K562 (cell line): Measurements from ENCODE around the gene MAP4. TPM values are rescaled to one million over a fixed set of nuclear protein-coding genes. Genes with fewer than 3 reads are reported as not detected.

Experiments used
- ATAC-seq: fragments of 200-7000 bp; cut with Tn5 transposase; 3 replicates; pipeline ENCODE4 v1.9.1; 2020; ENCODE audit warnings: moderate library complexity
- BruUV-seq: library from RNA; stranded (reverse); fragments of 400-500 nt; replicated peaks from 2 replicates; lab custom pipeline; 2021; lab: Mats Ljungman, UMichigan
- CTCF ChIA-PET: fragments of 300-600 bp; formaldehyde crosslinking; extraction: SDS; loops from one replicate; lab custom pipeline; 2021; ENCODE audit warnings: low intra/inter-chr PET ratio; lab: Yijun Ruan, JAX
- POLR2A ChIA-PET: fragments of 300-600, 350-650 bp; sonication (Branson Sonifier 250); formaldehyde crosslinking; extraction: SDS; loops from one replicate; lab custom pipeline; 2021; ENCODE audit warnings: antibody characterized with exemption, inconsistent platforms; lab: Yijun Ruan, JAX
- DNase-seq, 4 experiments: peaks; one replicate each; pipeline versions ENCODE4 v3.0.0 to v3.0.0-alpha.2; 2011 to 2018; ENCODE audit warnings: low spot score in 3 of 4, mixed read lengths in 3 of 4; ENCODE audit errors: extremely low read depth in 1 of 4
- FAIRE-seq: peaks from 2 replicates; lab custom pipeline; 2011; peaks lifted over from hg19 to GRCh38; lab: Jason Lieb, UNC
- H2AFZ ChIP-seq: 2 replicates; pipeline ENCODE4 v1.6.0; 2011; ENCODE audit warnings: low read depth, low read length, control low read depth, inconsistent platforms
- H3K27ac ChIP-seq: fragments of 200-600 bp; 3 replicates; pipeline ENCODE4 v1.8.0; 2011; ENCODE audit warnings: low read depth, mild to moderate bottlenecking, control low read depth, inconsistent platforms, low read length, moderate library complexity, mixed read lengths; ENCODE audit errors: extremely low read depth
- H3K27me3 ChIP-seq, 2 experiments: fragments of 300-600 bp in 1 of 2; 2 replicates in 1 of 2; 3 replicates in 1 of 2; pipeline versions ENCODE4 v1.6.0 to v1.8.0; 2011; ENCODE audit warnings: inconsistent platforms in 2 of 2, low read length in 2 of 2, mild to moderate bottlenecking in 1 of 2, mixed read lengths in 1 of 2, moderate library complexity in 1 of 2; ENCODE audit not compliant: control insufficient read depth in 2 of 2, insufficient read depth in 2 of 2
- H3K36me3 ChIP-seq: fragments of 300-600 bp; 3 replicates; pipeline ENCODE4 v1.8.0; 2011; ENCODE audit warnings: mild to moderate bottlenecking, low read length, inconsistent platforms; ENCODE audit not compliant: control insufficient read depth, insufficient read depth
- H3K4me1 ChIP-seq, 2 experiments: fragments of 200-600 bp in 1 of 2; replicated peaks in 1 of 2; 2 replicates in 1 of 2; 3 replicates in 1 of 2; pipeline versions ENCODE4 v1.5.1 to v1.8.0; 2011; ENCODE audit warnings: inconsistent platforms in 2 of 2, low read length in 2 of 2, mild to moderate bottlenecking in 1 of 2, mixed read lengths in 1 of 2, moderate library complexity in 1 of 2; ENCODE audit not compliant: control insufficient read depth in 2 of 2, insufficient read depth in 2 of 2
- H3K4me2 ChIP-seq: 2 replicates; pipeline ENCODE4 v1.6.1; 2011; ENCODE audit warnings: low read length, control low read depth, inconsistent platforms, mixed read lengths; ENCODE audit not compliant: insufficient read depth
- H3K4me3 ChIP-seq: fragments of 200-600 bp; sonication (generic), shearing (Covaris generic); 2 replicates; pipeline ENCODE4 v1.5.1; 2016; ENCODE audit warnings: control low read depth, inconsistent platforms
- H3K79me2 ChIP-seq: fragments of 200-600 bp; 3 replicates; pipeline ENCODE4 v1.8.0; 2011; ENCODE audit warnings: low read length, inconsistent platforms; ENCODE audit not compliant: control insufficient read depth, insufficient read depth
- H3K9ac ChIP-seq, 2 experiments: 2 replicates each; pipeline versions ENCODE4 v1.6.0 to v1.6.1; 2011; ENCODE audit warnings: low read depth in 2 of 2, low read length in 2 of 2, control low read depth in 1 of 2, inconsistent platforms in 1 of 2, mild to moderate bottlenecking in 1 of 2, mixed read lengths in 1 of 2; ENCODE audit not compliant: insufficient read depth in 1 of 2
- H3K9me1 ChIP-seq: one replicate; pipeline ENCODE4 v1.6.0; 2011; ENCODE audit warnings: inconsistent platforms, mild to moderate bottlenecking, low read length, moderate library complexity; ENCODE audit not compliant: control insufficient read depth, insufficient read depth
- H3K9me3 ChIP-seq: replicated peaks from 2 replicates; pipeline ENCODE4 v1.5.1; 2011; ENCODE audit warnings: low read depth, low read length, inconsistent platforms; ENCODE audit not compliant: control insufficient read depth, insufficient read depth
- H4K20me1 ChIP-seq: replicated peaks from 2 replicates; pipeline ENCODE4 v1.6.1; 2011; ENCODE audit warnings: low read length, inconsistent platforms, mixed read lengths; ENCODE audit not compliant: control insufficient read depth, insufficient read depth
- CCAR2 ChIP-seq: fragments of 200-400 bp; formaldehyde crosslinking; IDR thresholded peaks from 2 replicates; pipeline ENCODE4 v1.6.1; 2017; ENCODE audit warnings: mild to moderate bottlenecking, low read depth, low read length
- EGR1 ChIP-seq: fragments of 450-650 bp; conservative IDR thresholded peaks from 2 replicates; pipeline ENCODE4 v1.6.1; 2017; ENCODE audit warnings: mild to moderate bottlenecking
- FOSL1 ChIP-seq: fragments of 200-800 bp; sonication (Bioruptor generic); conservative IDR thresholded peaks from 2 replicates; pipeline ENCODE4 v1.6.1; 2016; ENCODE audit warnings: missing genetic modification characterization, missing compliant biosample characterization
- JUN ChIP-seq, 2 experiments: sonication (generic) in 1 of 2; formaldehyde crosslinking in 1 of 2; IDR thresholded peaks; 2 replicates each; pipeline versions ENCODE4 v1.6.1 to v1.8.0; 2012 to 2022; ENCODE audit warnings: borderline replicate concordance in 2 of 2, mild to moderate bottlenecking in 2 of 2, improper control_type of control experiment in 1 of 2, low read depth in 1 of 2, low read length in 1 of 2, missing genetic modification reagents in 1 of 2
- JUND ChIP-seq, 2 experiments: IDR thresholded peaks; 2 replicates in 1 of 2; 3 replicates in 1 of 2; pipeline ENCODE4 v1.6.1; 2011; ENCODE audit warnings: borderline replicate concordance in 2 of 2, low read depth in 2 of 2, low read length in 2 of 2, improper control_type of control experiment in 1 of 2, missing biosample characterization in 1 of 2, missing genetic modification characterization in 1 of 2, missing genetic modification reagents in 1 of 2
- KLF16 ChIP-seq: IDR thresholded peaks from 2 replicates; pipeline ENCODE4 v1.6.1; 2016; ENCODE audit warnings: antibody characterized with exemption
- NFE2 ChIP-seq: IDR thresholded peaks from 2 replicates; pipeline ENCODE4 v1.6.1; 2014; ENCODE audit warnings: antibody characterized with exemption, low read depth
- POLR2H ChIP-seq: IDR thresholded peaks from 2 replicates; pipeline ENCODE4 v1.6.1; 2016; ENCODE audit warnings: missing genetic modification characterization, low read depth, mild to moderate bottlenecking, control low read depth, missing compliant biosample characterization, moderate library complexity
- THRA ChIP-seq: fragments of 450-650 bp; IDR thresholded peaks from 2 replicates; pipeline ENCODE4 v1.6.1; 2017; ENCODE audit warnings: mild to moderate bottlenecking, moderate library complexity
- ZNF589 ChIP-seq: fragments of 200-800 bp; sonication (Bioruptor generic); IDR thresholded peaks from 2 replicates; pipeline ENCODE4 v1.6.1; 2016; ENCODE audit warnings: low read depth, missing genetic modification characterization, missing compliant biosample characterization
- WGBS: fragments of 100-300 bp; shearing (Covaris generic); methylation state at CpG from one replicate; pipeline ENCODE4 v1.1.6; 2016; ENCODE audit warnings: low coverage, mixed read lengths; ENCODE audit not compliant: insufficient coverage; ENCODE audit errors: missing lambda C conversion rate; 5-methylcytosine and 5-hydroxymethylcytosine counted together
- in situ Hi-C: fragments of 300-500 bp; cut with MboI; formaldehyde crosslinking; loops from 4 replicates; pipeline ENCODE4 v1.15.0; 2018; ENCODE audit warnings: inconsistent platforms, mixed read lengths
- intact Hi-C: fragments of 100-400 bp; cut with micrococcal nuclease; formaldehyde crosslinking; loops from 2 replicates; pipeline ENCODE4 v1.14.2; 2022
- polyA plus RNA-seq, 8 experiments: library from polyadenylated mRNA; depleted of rRNA in 4 of 8; stranded (reverse) in 5 of 8; unstranded in 3 of 8; fragments of >200 nt; fragmentation: Nextera tagmentation in 2 of 8; fragmentation: Illumina TruSeq in 1 of 8; extraction: Ambion mirVana in 2 of 8; extraction: Trizol in 1 of 8; gene quantifications; 2 replicates each; pipeline versions ENCODE4 v1.2.1 to v1.2.3, GENCODE V29; 2011 to 2014; ENCODE audit warnings: inconsistent platforms in 1 of 8, missing spikeins in 1 of 8
- total RNA-seq, 7 experiments: library from RNA; depleted of rRNA in 6 of 7; stranded (reverse); fragments of >200 nt in 6 of 7; fragmentation: Illumina TruSeq in 2 of 7; extraction: Trizol in 2 of 7; gene quantifications; 2 replicates each; pipeline versions ENCODE4 v1.2.1 to v1.2.3, GENCODE V29; 2011 to 2021; ENCODE audit warnings: low replicate concordance in 1 of 7
- TF ChIP-seq, protein P1 (sequence below): fragments of 250-450 bp; sonication (Bioruptor Pico); IDR thresholded peaks from 2 replicates; pipeline ENCODE4 v1.8.0; 2022; ENCODE audit warnings: inconsistent platforms, mild to moderate bottlenecking, moderate library complexity, borderline replicate concordance
- TF ChIP-seq, protein P2 (sequence below): sonication (generic); formaldehyde crosslinking; IDR thresholded peaks from 2 replicates; pipeline ENCODE4 v1.8.0; 2022; ENCODE audit warnings: missing genetic modification reagents, mild to moderate bottlenecking, borderline replicate concordance

MAP4 gene
- total and polyA plus RNA-seq, 9 of the 15 experiments (the other 6 are each of a cell fraction or from before 2014, with no cell fraction given) = 13.3 to 141 (median 36.8) TPM

DNA sequence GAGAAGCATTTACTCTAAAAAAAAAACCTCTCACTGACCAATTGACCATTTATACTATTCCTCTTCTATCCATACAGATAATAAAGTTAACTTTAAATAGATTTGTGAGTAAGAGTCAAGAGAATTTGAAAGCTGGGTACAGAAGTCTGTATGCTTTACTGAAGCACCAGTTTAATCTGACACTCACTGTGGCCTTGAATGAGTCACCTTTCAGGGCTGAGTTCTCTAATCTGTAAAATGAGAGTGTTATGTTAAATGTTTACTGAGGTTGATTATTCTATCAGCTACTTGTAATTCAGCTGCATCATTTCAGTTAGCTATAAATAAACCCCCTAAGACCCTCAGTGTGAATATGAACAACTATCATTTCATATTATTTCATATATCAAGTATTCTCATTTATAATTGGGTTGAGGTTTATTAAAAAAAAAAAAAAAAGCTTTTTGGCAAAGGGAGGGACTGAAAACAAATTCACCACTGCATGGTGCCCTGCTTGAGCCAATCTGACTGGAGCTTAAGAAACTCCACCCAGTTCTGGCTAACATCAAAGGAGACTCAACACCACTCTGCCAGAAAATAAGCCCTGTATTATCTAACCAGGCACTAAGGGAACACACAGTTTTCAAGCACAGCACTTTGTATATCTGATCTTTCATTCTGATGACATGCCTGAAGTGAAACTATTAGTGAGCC is 2.8 kb downstream of the MAP4 start (continued):
- TF ChIP-seq NFE2 (peak; percentile 41; the same call in 1 of the 2 replicates), JUND (IDR thresholded peaks at IDR 0.05; ENCODE audit: borderline replicate concordance, low read depth, low read length) (peak; percentile 92), JUND (tag; IDR thresholded peaks at IDR 0.05; ENCODE audit: borderline replicate concordance, low read depth, low read length) (peak; percentile 89), EGR1 (no peak), JUN (IDR thresholded peaks at IDR 0.05; ENCODE audit: borderline replicate concordance, low read depth, low read length) (peak; percentile 72; the same call in 1 of the 2 replicates), JUN (CRISPR knock-in tag; IDR thresholded peaks at IDR 0.05; ENCODE audit: borderline replicate concordance) (no peak), POLR2H (tag) (peak; percentile 62), FOSL1 (tag) (peak; percentile 91)
- TF ChIP-seq, protein P1, sequence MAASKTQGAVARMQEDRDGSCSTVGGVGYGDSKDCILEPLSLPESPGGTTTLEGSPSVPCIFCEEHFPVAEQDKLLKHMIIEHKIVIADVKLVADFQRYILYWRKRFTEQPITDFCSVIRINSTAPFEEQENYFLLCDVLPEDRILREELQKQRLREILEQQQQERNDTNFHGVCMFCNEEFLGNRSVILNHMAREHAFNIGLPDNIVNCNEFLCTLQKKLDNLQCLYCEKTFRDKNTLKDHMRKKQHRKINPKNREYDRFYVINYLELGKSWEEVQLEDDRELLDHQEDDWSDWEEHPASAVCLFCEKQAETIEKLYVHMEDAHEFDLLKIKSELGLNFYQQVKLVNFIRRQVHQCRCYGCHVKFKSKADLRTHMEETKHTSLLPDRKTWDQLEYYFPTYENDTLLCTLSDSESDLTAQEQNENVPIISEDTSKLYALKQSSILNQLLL (CRISPR knock-in tag) = no peak

GRCh38 chr3:48012659-48013058 is 3.6 kb downstream of the MAP4 start:
- BruUV-seq = no TSS peak
- ChIA-PET POLR2A (interaction anchor here (1.0 to 1.3 kb wide), 2 partner anchors 8 to 9 kb away, joined by 4 read pairs; no protein-coding TSS in a partner anchor), CTCF (no interaction called here)
- H3K4me1 ChIP-seq = peaks cover 8 to 40% of the 10 kb centered on the region in 2 experiments; a peak in 3 of 5 replicates
- no peak overlapping the region for H3K9ac ChIP-seq
- DNase-seq (no peak), ATAC-seq (no peak), FAIRE-seq (no peak)
- H3K27me3 ChIP-seq = no peaks in the 10 kb centered on the region
- 59% methylated on average over 2 of the region's 2 CpGs for WGBS
- H3K36me3 ChIP-seq = peaks cover 10% of the 10 kb centered on the region; the same call in 2 of the 3 replicates
- intact Hi-C loops = no loop called here
- no peak overlapping the region for H3K4me3 ChIP-seq
- H3K79me2 ChIP-seq = peaks cover 62% of the 10 kb centered on the region
- H4K20me1 ChIP-seq = no peaks in the 10 kb centered on the region
- in situ Hi-C loops = no loop called here
- no peak overlapping the region for H2AFZ ChIP-seq
- no peak overlapping the region for H3K27ac ChIP-seq
- H3K9me3 ChIP-seq = no peaks in the 10 kb centered on the region
- H3K4me2 ChIP-seq = no peak overlapping the region
- H3K9me1 ChIP-seq = no peaks in the 10 kb centered on the region
- no peak for TF ChIP-seq THRA
- TF ChIP-seq, protein P2, sequence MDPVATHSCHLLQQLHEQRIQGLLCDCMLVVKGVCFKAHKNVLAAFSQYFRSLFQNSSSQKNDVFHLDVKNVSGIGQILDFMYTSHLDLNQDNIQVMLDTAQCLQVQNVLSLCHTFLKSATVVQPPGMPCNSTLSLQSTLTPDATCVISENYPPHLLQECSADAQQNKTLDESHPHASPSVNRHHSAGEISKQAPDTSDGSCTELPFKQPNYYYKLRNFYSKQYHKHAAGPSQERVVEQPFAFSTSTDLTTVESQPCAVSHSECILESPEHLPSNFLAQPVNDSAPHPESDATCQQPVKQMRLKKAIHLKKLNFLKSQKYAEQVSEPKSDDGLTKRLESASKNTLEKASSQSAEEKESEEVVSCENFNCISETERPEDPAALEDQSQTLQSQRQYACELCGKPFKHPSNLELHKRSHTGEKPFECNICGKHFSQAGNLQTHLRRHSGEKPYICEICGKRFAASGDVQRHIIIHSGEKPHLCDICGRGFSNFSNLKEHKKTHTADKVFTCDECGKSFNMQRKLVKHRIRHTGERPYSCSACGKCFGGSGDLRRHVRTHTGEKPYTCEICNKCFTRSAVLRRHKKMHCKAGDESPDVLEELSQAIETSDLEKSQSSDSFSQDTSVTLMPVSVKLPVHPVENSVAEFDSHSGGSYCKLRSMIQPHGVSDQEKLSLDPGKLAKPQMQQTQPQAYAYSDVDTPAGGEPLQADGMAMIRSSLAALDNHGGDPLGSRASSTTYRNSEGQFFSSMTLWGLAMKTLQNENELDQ (CRISPR knock-in tag) = no peak
- no peak for TF ChIP-seq ZNF589 (CRISPR knock-in tag)
- TF ChIP-seq KLF16 = no peak
- TF ChIP-seq CCAR2 = no peak
